GM21367 (cell line): ENCODE results near the gene OBP2B.
"Not testable (repeated sequence)": the region's sequence is repeated elsewhere in the genome, so short reads cannot be mapped to it uniquely, and the experiment has no call there.

Experiments used
- ATAC-seq: cut with Tn5 transposase; IDR thresholded peaks from one replicate; pipeline ENCODE4 v1.9.1; 2021; ENCODE audit not compliant: unreplicated experiment

The OBP2B gene

GRCh38 chr9:133208880-133209300 is at the start of gene OBP2B:
OBP2B (minus strand) TSS chr9:133209250; CDS start chr9:133209199, 51 bp downstream.
- not testable (repeated sequence) for ATAC-seq

- no peak for ATAC-seq
These were observed 49.3 kb upstream of the OBP2B start for GRCh38 chr9:133258061-133259015.

- ATAC-seq = no peak
These were observed 48.5 kb upstream of the OBP2B start for GRCh38 chr9:133257465-133257956.

- no peak for ATAC-seq
These were observed 47.6 kb upstream of the OBP2B start for GRCh38 chr9:133256686-133257091.

GRCh38 chr9:133256136-133256461 is 47.0 kb upstream of the OBP2B start:
- no peak for ATAC-seq

- no peak for ATAC-seq
These were observed 46.5 kb upstream of the OBP2B start for GRCh38 chr9:133255371-133256135.

- no peak for ATAC-seq
These were observed 45.4 kb upstream of the OBP2B start for GRCh38 chr9:133254471-133254870.

GRCh38 chr9:133253268-133253667 is 44.2 kb upstream of the OBP2B start:
- ATAC-seq = no peak

- no peak for ATAC-seq
These were observed 43.4 kb upstream of the OBP2B start for GRCh38 chr9:133252301-133253020.

GRCh38 chr9:133251773-133252172 is 42.7 kb upstream of the OBP2B start:
- ATAC-seq = no peak

GRCh38 chr9:133251221-133251620 is 42.2 kb upstream of the OBP2B start:
- not testable (repeated sequence) for ATAC-seq

GRCh38 chr9:133250741-133251170 is 41.7 kb upstream of the OBP2B start:
- ATAC-seq = no peak

- no peak for ATAC-seq
These were observed 40.3 kb upstream of the OBP2B start for GRCh38 chr9:133249337-133249736.

GRCh38 chr9:133248726-133249295 is 39.8 kb upstream of the OBP2B start:
- no peak for ATAC-seq

- no peak for ATAC-seq
These were observed 38.6 kb upstream of the OBP2B start for GRCh38 chr9:133247632-133248031.

- no peak for ATAC-seq
These were observed 37.9 kb upstream of the OBP2B start for GRCh38 chr9:133246991-133247390.

GRCh38 chr9:133246562-133246961 is 37.5 kb upstream of the OBP2B start:
- no peak for ATAC-seq

- ATAC-seq = no peak
These were observed 33.9 kb upstream of the OBP2B start for GRCh38 chr9:133242991-133243390.

GRCh38 chr9:133242241-133242640 is 33.2 kb upstream of the OBP2B start:
- ATAC-seq = no peak

- no peak for ATAC-seq
These were observed 30.6 kb upstream of the OBP2B start for GRCh38 chr9:133239533-133240090.
